Measurements from ENCODE around the gene MEOX2. TPM values are rescaled to one million over a fixed set of nuclear protein-coding genes. Genes with fewer than 3 reads are reported as not detected.

The MEOX2 gene
- total RNA-seq, 1 donor, result 13.0 TPM

DNA sequence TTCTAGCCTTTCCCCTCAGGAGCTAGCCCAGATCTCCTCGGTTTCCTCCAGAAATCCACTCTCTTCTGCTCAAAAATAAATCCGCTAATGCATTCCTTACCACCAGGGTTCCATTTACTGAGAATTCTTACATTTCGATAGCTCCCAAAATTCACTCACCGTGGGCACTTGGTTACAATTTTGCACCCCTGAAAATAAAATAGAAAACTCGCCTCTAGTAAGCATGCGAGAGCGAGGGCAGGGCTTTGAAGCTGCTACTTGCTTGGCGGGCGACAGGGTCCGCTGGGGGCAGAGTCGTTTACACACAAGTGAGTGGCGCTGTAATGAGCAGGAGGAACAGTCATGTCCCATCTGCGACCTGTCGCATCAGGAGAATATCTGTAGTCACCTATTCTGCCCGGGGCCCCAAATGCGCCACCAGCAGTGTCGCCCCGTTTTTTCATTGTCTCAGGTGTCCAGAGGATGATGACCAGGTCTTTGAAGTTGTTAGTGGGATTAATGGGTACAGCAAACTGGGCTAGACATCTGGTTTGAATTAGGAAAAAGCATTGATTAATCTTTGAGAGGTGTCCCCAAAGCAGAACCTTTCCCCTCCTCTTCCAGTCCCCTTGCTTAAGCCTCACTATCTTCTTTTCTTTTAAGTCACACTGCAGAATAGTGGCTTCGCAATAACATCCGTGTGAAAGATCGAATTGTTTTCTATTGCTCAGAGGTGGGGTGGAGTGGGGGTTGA, 1.2 kb upstream of the MEOX2 start:
- DNase-seq (ENCODE audit: low read depth), result no peak
- no peak overlapping the region for H3K4me3 ChIP-seq (ENCODE audit: low read depth, low read length)
- TF ChIP-seq, protein P1, sequence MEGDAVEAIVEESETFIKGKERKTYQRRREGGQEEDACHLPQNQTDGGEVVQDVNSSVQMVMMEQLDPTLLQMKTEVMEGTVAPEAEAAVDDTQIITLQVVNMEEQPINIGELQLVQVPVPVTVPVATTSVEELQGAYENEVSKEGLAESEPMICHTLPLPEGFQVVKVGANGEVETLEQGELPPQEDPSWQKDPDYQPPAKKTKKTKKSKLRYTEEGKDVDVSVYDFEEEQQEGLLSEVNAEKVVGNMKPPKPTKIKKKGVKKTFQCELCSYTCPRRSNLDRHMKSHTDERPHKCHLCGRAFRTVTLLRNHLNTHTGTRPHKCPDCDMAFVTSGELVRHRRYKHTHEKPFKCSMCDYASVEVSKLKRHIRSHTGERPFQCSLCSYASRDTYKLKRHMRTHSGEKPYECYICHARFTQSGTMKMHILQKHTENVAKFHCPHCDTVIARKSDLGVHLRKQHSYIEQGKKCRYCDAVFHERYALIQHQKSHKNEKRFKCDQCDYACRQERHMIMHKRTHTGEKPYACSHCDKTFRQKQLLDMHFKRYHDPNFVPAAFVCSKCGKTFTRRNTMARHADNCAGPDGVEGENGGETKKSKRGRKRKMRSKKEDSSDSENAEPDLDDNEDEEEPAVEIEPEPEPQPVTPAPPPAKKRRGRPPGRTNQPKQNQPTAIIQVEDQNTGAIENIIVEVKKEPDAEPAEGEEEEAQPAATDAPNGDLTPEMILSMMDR (IDR thresholded peaks at IDR 0.05; ENCODE audit: insufficient read depth, low read length), result no peak

DNA sequence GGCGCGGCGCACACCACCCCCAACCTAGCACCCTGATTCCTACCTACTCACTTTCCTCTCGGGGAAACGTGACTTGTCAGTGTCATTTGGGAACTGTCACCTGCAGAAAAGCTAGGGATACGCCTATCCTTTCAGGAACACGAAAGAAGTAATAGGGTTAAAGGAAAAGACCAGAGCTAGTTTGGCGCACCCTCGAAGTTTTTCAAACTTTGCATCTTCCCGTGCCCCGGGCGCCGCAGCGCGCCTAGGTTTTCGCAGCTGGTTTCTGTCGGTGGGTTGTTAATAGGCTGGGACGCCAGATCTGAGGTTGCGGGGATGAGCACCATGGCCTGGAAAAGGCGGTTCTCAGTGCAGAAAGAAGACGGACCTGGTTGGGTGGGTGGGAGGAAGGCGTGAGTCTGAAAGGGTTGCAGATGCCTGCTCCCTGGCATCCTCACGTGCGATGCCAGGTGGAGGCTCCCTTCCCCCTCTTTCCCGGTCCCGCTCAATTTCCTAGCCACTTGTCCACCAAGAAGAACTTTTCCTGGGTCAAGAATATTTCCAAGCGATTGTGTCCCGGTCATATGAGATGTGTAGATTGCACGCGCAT, 568 bp upstream of the MEOX2 start:
- TF ChIP-seq, protein P1 (IDR thresholded peaks at IDR 0.05; ENCODE audit: insufficient read depth, low read length), result no peak
- H3K4me3 ChIP-seq (ENCODE audit: low read depth, low read length), result peak overlapping the region; percentile 64
- no peak for DNase-seq (ENCODE audit: low read depth)

DNA sequence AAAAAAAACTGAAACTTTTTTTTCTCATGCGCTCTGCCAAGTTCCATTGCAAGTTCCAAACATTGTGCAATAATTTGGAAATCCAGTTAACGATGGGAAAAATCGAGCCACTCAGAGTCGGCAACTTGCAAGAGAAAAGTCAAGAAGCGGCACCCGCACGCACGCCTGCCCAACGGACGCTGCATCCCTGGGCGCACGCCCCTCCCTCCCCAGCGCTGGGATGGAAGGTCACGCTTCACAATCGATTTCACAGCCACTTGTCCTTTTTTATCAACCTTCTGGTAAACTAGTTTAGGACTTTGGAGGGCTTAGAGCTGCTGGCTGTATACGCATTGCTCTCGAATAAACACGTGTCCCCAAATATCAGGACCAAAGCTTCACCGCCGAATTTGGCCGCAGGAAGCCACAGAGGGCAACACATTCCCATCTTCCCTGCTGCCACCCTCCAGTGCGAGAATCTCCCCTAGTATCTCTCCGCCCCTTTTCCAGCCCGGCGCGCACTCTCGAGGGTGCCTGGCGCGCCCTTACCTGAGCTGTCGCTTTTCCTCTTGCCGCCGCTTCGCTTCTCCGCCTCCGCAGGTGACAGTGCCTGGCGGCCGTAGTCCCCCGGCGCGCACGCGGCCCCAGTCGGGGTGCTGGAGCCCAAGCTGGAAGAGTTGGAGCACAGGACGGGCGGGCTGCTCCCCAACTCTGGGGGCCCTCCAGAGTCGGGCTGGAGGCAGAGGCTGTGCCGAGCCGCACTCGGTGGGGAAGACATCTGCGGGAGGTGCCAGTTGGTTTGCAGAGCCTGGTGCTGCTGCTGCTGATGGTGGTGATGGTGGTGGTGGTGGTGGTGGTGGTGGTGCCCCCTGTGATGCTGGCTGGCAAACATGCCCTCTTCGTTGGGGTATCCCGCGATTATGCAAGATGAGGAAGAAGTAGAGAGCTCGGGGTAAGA, 857 bp downstream of the MEOX2 start:
- TF ChIP-seq, protein P1 (IDR thresholded peaks at IDR 0.05; ENCODE audit: insufficient read depth, low read length), result no peak
- H3K4me3 ChIP-seq (ENCODE audit: low read depth, low read length), result peak overlapping the region; percentile 64
- peak; percentile 90 for DNase-seq (ENCODE audit: low read depth)

DNA sequence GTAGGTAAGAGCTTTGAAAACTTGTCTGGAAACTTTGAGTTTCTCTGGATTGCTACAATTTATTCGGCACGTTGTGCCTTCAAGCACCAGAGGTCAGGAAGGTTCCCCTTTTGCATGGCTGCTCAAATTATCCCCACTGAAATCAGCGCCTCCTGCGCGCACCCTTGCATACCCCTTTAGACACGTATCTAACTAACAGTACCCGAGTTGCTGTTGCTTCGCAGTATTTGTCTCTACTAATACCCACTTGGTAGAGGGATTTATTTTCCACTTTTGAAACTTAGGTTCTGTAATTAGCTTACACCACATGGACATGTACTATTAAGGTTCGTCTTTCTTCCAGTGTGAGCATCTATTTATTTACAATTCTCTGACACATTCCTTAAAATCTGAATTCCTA, 1.6 kb downstream of the MEOX2 start:
- TF ChIP-seq, protein P1 (IDR thresholded peaks at IDR 0.05; ENCODE audit: insufficient read depth, low read length), result no peak
- peak overlapping the region; percentile 64 for H3K4me3 ChIP-seq (ENCODE audit: low read depth, low read length)
- DNase-seq (ENCODE audit: low read depth), result no peak

DNA sequence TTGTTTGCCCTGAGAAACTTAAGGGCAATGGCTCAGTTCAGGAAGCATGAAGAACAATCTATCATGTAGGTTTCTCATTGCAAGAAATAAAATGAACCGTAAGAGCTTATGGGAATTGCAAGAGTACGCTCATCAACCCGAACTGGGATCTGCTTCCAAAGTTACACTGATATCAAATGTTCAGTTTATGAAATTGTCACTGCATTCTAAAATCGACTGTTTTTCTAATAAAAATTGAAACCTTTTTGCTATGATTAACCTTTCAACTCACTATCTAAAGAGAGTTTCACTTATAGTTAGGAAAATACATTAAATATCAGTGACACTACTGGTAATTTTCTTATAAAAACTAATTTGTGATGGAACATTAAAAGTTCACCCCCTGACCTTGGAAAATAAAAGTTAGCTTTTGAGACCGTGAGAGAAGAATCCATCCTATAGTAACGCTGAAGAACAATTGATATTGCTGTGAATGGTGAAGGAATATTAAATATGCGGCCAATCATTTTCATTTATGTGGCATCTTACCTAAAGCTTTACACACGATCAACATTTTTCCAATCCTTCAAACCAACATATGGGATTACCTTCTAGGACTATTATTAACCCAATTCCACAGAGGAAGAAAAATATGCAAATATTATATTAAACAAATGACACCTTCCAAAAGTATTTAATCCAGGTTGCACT, 2.2 kb downstream of the MEOX2 start:
- TF ChIP-seq, protein P1 (IDR thresholded peaks at IDR 0.05; ENCODE audit: insufficient read depth, low read length), result no peak
- peak overlapping the region; percentile 9 for H3K4me3 ChIP-seq (ENCODE audit: low read depth, low read length)
- peak; percentile 27 for DNase-seq (ENCODE audit: low read depth)

DNA sequence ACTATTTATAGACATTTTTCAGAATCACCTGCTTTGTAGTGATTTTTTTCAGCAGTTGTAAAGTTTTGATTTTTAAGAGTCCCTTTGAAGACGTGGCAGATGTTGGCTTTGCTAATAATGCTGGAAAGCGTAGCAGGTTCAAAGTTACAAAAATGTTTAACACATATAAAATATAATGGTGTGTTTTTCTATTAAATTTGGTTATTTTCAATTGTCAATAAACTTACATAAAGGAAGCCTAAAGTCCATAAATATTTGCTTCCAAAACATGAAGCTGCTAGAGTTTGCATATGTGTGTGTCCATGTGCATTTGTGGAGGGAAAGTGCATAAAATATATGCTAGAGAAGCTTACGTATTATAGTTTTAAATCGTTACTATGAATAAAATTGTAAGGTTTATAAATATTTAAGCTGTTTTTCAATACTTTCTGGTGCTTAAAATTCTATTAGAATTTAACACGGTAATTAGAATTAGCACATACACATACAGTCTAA, 3.7 kb downstream of the MEOX2 start:
- no peak for DNase-seq (ENCODE audit: low read depth)
- no peak overlapping the region for H3K4me3 ChIP-seq (ENCODE audit: low read depth, low read length)
- TF ChIP-seq, protein P1 (IDR thresholded peaks at IDR 0.05; ENCODE audit: insufficient read depth, low read length), result no peak

Measured in fibroblast of the aortic adventitia (primary cell).